Stimulated activated CD8-positive, alpha-beta memory T cell treated with anti-CD3 and anti-CD28 coated beads, Interleukin-12 subunit alpha, Interleukin-12 subunit beta, amount 100 ng/mL, for 24 hours (primary cell): ENCODE measurements around the gene STXBP5L.
A peak's percentile ranks its signal among the peaks of the same experiment; 100 is the strongest.
"Not testable (repeated sequence)": the region's sequence is repeated elsewhere in the genome, so short reads cannot be mapped to it uniquely, and the experiment has no call there.

Source experiments
- DNase-seq: peaks from one replicate; pipeline ENCODE4 v3.0.0-alpha.2; 2020; ENCODE audit errors: extremely low read depth

Gene STXBP5L

GRCh38 chr3:121430664-121431215, 522.7 kb downstream of the STXBP5L start:
- DNase-seq, result no peak

DNA sequence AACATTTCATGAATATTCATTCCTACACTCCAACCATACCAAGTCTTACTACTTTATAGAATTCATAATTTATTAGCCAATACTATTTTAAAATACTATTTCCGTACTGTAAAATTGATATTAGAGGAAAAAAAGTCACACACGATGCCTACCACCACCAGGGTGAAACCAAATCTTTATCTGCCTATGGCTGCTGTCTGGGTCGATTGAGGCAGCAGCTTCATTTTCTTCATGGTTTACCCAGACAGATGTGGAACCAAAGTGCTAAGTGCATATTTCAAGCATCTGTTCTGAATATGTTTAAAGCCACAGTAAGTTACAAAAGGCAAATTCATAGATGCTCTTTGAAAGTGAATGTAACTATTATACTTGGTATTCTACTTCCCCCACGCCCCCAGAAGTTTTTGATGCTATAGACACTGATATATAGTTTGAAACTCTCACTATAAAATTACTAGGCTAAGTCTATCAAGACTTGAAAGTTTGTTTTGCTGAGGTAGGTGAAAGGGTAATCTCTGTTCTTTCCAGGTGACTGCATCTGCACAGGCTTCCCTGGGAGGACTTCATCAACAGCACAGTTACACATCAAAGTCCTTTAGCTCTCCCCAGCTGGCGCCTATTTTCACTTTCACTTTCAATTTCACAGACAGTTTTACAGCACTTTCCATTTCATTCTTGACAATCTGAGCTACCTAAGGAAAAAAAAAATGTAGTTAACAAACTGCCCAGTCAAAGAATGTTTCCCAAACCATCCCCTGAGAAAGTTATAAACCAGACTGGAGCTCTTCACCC, 523.9 kb downstream of the STXBP5L start:
- peak; percentile 3 for DNase-seq

- DNase-seq, result no peak
Observed at GRCh38 chr3:121436074-121436473, 528.1 kb downstream of the STXBP5L start.

DNA sequence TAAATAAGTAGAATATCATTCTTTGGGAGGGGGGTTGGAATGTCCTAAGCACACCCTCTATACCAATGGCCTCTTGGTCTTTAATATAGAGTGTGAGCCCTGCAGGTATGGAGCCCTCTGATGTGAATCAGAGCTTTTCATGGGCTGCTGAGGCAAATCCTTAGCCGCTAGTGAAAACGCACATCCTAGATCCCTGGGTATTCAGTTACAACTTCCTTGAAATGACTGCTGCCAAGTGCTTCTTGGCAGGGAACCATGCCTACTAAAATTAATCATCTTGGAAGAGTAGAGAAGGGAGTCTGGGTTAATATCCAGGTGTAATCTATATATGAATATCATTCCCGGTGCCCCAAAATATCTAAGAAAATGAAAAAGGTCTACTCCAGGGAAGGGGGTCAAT, 528.6 kb downstream of the STXBP5L start:
- no peak for DNase-seq

GRCh38 chr3:121443456-121443855, 535.5 kb downstream of the STXBP5L start:
- no peak for DNase-seq

GRCh38 chr3:121451752-121452151, 543.7 kb downstream of the STXBP5L start:
- DNase-seq, result not testable (repeated sequence)

GRCh38 chr3:121462565-121462964, 554.6 kb downstream of the STXBP5L start:
- DNase-seq, result no peak

GRCh38 chr3:121463745-121464144, 555.7 kb downstream of the STXBP5L start:
- DNase-seq, result no peak

GRCh38 chr3:121467085-121467484, 559.1 kb downstream of the STXBP5L start:
- no peak for DNase-seq

GRCh38 chr3:121473001-121473400, 565.0 kb downstream of the STXBP5L start:
- DNase-seq, result no peak
